Gastroesophageal sphincter (tissue), 3 donors: ENCODE measurements around the gene CTPS2.
"Not testable (repeated sequence)": the region's sequence is repeated elsewhere in the genome, so short reads cannot be mapped to it uniquely, and the experiment has no call there.

Experiments
- CTCF ChIP-seq, 4 experiments: fragments of 200-600 bp in 2 of 4; fragments of 450-650 bp in 2 of 4; sonication (generic) in 1 of 4; IDR thresholded peaks; one replicate each; pipeline ENCODE4 v1.5.1; 2017 to 2019; ENCODE audit warnings: antibody characterized with exemption in 4 of 4, mild to moderate bottlenecking in 2 of 4, moderate library complexity in 2 of 4
- EP300 ChIP-seq: sonication (generic); formaldehyde crosslinking; IDR thresholded peaks from one replicate; pipeline ENCODE4 v1.6.1; 2017; ENCODE audit warnings: antibody characterized with exemption, mild to moderate bottlenecking
- POLR2A ChIP-seq, 2 donors: fragments of 450-650 bp; IDR thresholded peaks; one replicate each; pipeline ENCODE4 v1.6.1; 2017; ENCODE audit warnings: antibody characterized with exemption in 2 of 2, mild to moderate bottlenecking in 2 of 2, moderate library complexity in 1 of 2
- POLR2AphosphoS5 ChIP-seq: sonication (generic); formaldehyde crosslinking; IDR thresholded peaks from one replicate; pipeline ENCODE4 v1.6.1; 2017; ENCODE audit warnings: antibody characterized with exemption

- TF ChIP-seq CTCF (IDR thresholded peaks at IDR 0.05); POLR2A (IDR thresholded peaks at IDR 0.05); POLR2AphosphoS5; EP300: not testable (repeated sequence)
These were observed 101.8 kb downstream of the CTPS2 start for GRCh38 chrX:16610654-16611053.
